Endodermal cell (in vitro differentiated cells): ENCODE results near the gene KIFC3. TPM values are rescaled to one million over a fixed set of nuclear protein-coding genes. Genes with fewer than 3 reads are reported as not detected.
A peak's percentile ranks its signal among the peaks of the same experiment; 100 is the strongest.

Source experiments
- DNase-seq: peaks from one replicate; pipeline ENCODE4 v3.0.0-alpha.2; 2017
- H3K27ac ChIP-seq: 2 replicates; pipeline ENCODE4 v1.5.1; 2013; ENCODE audit warnings: mild to moderate bottlenecking, low read depth, low read length, moderate library complexity
- H3K27me3 ChIP-seq: 2 replicates; pipeline ENCODE4 v1.6.1; 2013; ENCODE audit warnings: mild to moderate bottlenecking, low read length, moderate library complexity; ENCODE audit not compliant: insufficient read depth, control insufficient read depth, poor library complexity, severe bottlenecking
- H3K36me3 ChIP-seq: 2 replicates; pipeline ENCODE4 v1.7.0; 2013; ENCODE audit warnings: mild to moderate bottlenecking, low read length, moderate library complexity; ENCODE audit not compliant: control insufficient read depth, insufficient read depth
- H3K4me1 ChIP-seq: one replicate; pipeline ENCODE4 v1.7.0; 2013; ENCODE audit warnings: low read length; ENCODE audit not compliant: control insufficient read depth, insufficient read depth
- H3K4me3 ChIP-seq: 2 replicates; pipeline ENCODE4 v1.5.1; 2013; ENCODE audit warnings: mild to moderate bottlenecking, low read length, moderate library complexity
- H3K9ac ChIP-seq: 2 replicates; pipeline ENCODE4 v1.6.1; 2013; ENCODE audit warnings: mild to moderate bottlenecking, low read length, moderate library complexity; ENCODE audit not compliant: poor library complexity, severe bottlenecking; ENCODE audit errors: extremely low read depth
- H3K9me3 ChIP-seq: 2 replicates; pipeline ENCODE4 v1.6.1; 2013; ENCODE audit warnings: mild to moderate bottlenecking, low read length, moderate library complexity; ENCODE audit not compliant: control insufficient read depth
- H3K27ac Mint-ChIP-seq: 2 replicates; pipeline ENCODE4 v1.8.0; 2020; ENCODE audit warnings: mixed read lengths
- H3K27me3 Mint-ChIP-seq: 2 replicates; pipeline ENCODE4 v1.8.0; 2021; ENCODE audit warnings: mild to moderate bottlenecking, mixed read lengths; ENCODE audit not compliant: insufficient read depth
- H3K36me3 Mint-ChIP-seq: 2 replicates; pipeline ENCODE4 v1.8.0; 2020; ENCODE audit warnings: low read depth, mixed read lengths
- H3K4me1 Mint-ChIP-seq: 2 replicates; pipeline ENCODE4 v1.8.0; 2020; ENCODE audit warnings: mixed read lengths
- H3K4me3 Mint-ChIP-seq: 2 replicates; pipeline ENCODE4 v1.8.0; 2020; ENCODE audit warnings: mild to moderate bottlenecking, moderate library complexity, mixed read lengths
- H3K9me3 Mint-ChIP-seq: 2 replicates; pipeline ENCODE4 v1.8.0; 2020; ENCODE audit warnings: mild to moderate bottlenecking, mixed read lengths
- CTCF ChIP-seq: fragments of 200-600 bp; sonication (generic); conservative IDR thresholded peaks from 2 replicates; pipeline ENCODE4 v1.5.0; 2021; ENCODE audit warnings: antibody characterized with exemption, mild to moderate bottlenecking
- WGBS, 2 experiments: methylation state at CpG; one replicate each; pipeline versions ENCODE4 v1.1.5 to v1.1.7; 2013; ENCODE audit warnings: missing lambda C conversion rate in 2 of 2, mixed read lengths in 1 of 2; ENCODE audit not compliant: insufficient coverage in 1 of 2, insufficient read length in 1 of 2; 5-methylcytosine and 5-hydroxymethylcytosine counted together
- total RNA-seq, 2 donors: library from RNA; stranded (reverse); fragmentation: NEBNext Ultra II Directional in 1 of 2; extraction: Animal tissue kit (Norgen Biotek cat#: 25700) in 1 of 2; gene quantifications; 2 replicates in 1 of 2; 3 replicates in 1 of 2; pipeline ENCODE4 v1.2.1, GENCODE V29; 2021

The KIFC3 gene
- total RNA-seq, 2 donors from 2014 or later: 39.2 to 39.3 TPM

- H3K36me3 ChIP-seq: no peaks in the 10 kb centered on the region
- Mint-ChIP-seq H3K4me3 (no peak overlapping the region), H3K36me3 (no peaks in the 10 kb centered on the region), H3K9me3 (no peaks in the 10 kb centered on the region), H3K4me1 (peaks cover 25% of the 10 kb centered on the region), H3K27me3 (no peaks in the 10 kb centered on the region), H3K27ac (peak overlapping the region; percentile 22)
- H3K4me1 ChIP-seq: peaks cover 4% of the 10 kb centered on the region
- peak; percentile 95 for DNase-seq
- no peaks in the 10 kb centered on the region for H3K27me3 ChIP-seq
- peak overlapping the region; percentile 38 for H3K9ac ChIP-seq
- H3K27ac ChIP-seq: peak overlapping the region; percentile 38
- H3K9me3 ChIP-seq: no peaks in the 10 kb centered on the region
- no peak for TF ChIP-seq CTCF
- 12 to 21% methylated on average over 4 to 9 of the region's 9 CpGs for WGBS, 2 experiments
- peak overlapping the region; percentile 19 for H3K4me3 ChIP-seq
These were observed 43.9 kb upstream of the KIFC3 start for GRCh38 chr16:57846078-57846697.

GRCh38 chr16:57845115-57845514 lies 42.8 kb upstream of the KIFC3 start:
- Histone ChIP-seq H3K9me3 (no peaks in the 10 kb centered on the region), H3K27me3 (no peaks in the 10 kb centered on the region), H3K36me3 (no peaks in the 10 kb centered on the region), H3K4me3 (no peak overlapping the region), H3K9ac (no peak overlapping the region), H3K4me1 (peaks cover 4% of the 10 kb centered on the region), H3K27ac (no peak overlapping the region)
- 90 to 92% methylated on average over 8 of the region's 8 CpGs for WGBS, 2 experiments
- DNase-seq: no peak
- Mint-ChIP-seq H3K27ac (no peak overlapping the region), H3K27me3 (no peaks in the 10 kb centered on the region), H3K4me1 (peaks cover 25% of the 10 kb centered on the region), H3K4me3 (no peak overlapping the region), H3K9me3 (no peaks in the 10 kb centered on the region), H3K36me3 (no peaks in the 10 kb centered on the region)
- TF ChIP-seq CTCF: no peak

- DNase-seq: no peak
- H3K4me3 Mint-ChIP-seq: no peak overlapping the region
- H3K27ac ChIP-seq: no peak overlapping the region
- WGBS, 2 experiments: 90 to 94% methylated on average over 7 to 9 of the region's 10 CpGs
- no peak overlapping the region for H3K9ac ChIP-seq
- H3K27ac Mint-ChIP-seq: no peak overlapping the region
- no peaks in the 10 kb centered on the region for H3K9me3 Mint-ChIP-seq
- no peaks in the 10 kb centered on the region for H3K27me3 ChIP-seq
- no peaks in the 10 kb centered on the region for H3K9me3 ChIP-seq
- no peak overlapping the region for H3K4me3 ChIP-seq
- TF ChIP-seq CTCF: no peak
- H3K4me1 ChIP-seq: peaks cover 4% of the 10 kb centered on the region
- no peaks in the 10 kb centered on the region for H3K36me3 Mint-ChIP-seq
- no peaks in the 10 kb centered on the region for H3K36me3 ChIP-seq
- H3K4me1 Mint-ChIP-seq: peaks cover 25% of the 10 kb centered on the region
- no peaks in the 10 kb centered on the region for H3K27me3 Mint-ChIP-seq
These were observed 42.2 kb upstream of the KIFC3 start for GRCh38 chr16:57844416-57845030.
